ENCODE measurements around the gene SLC4A5. TPM values are rescaled to one million over a fixed set of nuclear protein-coding genes. Genes with fewer than 3 reads are reported as not detected.

Gene SLC4A5
- total RNA-seq, 4 donors from 2014 or later, result 4.2 to 22.9 (median 9.5) TPM

DNA sequence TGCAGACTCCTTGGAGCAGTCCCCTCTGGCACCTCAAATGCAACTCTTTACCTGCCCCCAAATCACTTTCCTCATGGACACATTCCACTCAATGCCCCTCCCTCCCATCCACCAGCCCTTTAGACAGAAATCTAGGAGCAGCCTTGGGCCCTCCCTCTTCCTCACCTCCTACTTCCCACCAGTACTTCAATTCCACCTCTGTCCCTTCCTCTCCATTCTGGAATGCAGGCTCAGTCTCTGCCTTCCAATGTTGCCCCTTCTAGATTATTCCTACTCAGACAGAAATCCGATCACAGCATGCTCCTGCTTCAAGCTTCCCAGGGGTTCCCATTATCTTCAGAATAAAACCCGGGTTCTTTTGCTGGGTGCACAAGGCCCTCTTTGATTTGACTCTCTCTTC lies 82.7 kb downstream of the SLC4A5 start:
- peaks cover 0 to 93% (median 5%) of the 10 kb centered on the region in 3 donors for H3K36me3 ChIP-seq
- TF ChIP-seq POLR2A (IDR thresholded peaks at IDR 0.05), result no peak
- TF ChIP-seq, protein P1, sequence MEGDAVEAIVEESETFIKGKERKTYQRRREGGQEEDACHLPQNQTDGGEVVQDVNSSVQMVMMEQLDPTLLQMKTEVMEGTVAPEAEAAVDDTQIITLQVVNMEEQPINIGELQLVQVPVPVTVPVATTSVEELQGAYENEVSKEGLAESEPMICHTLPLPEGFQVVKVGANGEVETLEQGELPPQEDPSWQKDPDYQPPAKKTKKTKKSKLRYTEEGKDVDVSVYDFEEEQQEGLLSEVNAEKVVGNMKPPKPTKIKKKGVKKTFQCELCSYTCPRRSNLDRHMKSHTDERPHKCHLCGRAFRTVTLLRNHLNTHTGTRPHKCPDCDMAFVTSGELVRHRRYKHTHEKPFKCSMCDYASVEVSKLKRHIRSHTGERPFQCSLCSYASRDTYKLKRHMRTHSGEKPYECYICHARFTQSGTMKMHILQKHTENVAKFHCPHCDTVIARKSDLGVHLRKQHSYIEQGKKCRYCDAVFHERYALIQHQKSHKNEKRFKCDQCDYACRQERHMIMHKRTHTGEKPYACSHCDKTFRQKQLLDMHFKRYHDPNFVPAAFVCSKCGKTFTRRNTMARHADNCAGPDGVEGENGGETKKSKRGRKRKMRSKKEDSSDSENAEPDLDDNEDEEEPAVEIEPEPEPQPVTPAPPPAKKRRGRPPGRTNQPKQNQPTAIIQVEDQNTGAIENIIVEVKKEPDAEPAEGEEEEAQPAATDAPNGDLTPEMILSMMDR (IDR thresholded peaks at IDR 0.05), result no peak
- H3K4me1 ChIP-seq, result no peaks in the 10 kb centered on the region
- no peak overlapping the region for H3K27ac ChIP-seq
- DNase-seq (ENCODE audit: low spot score in 2 of 2), result no peak
- H3K27me3 ChIP-seq, result no peaks in the 10 kb centered on the region
- 35 to 45% methylated on average over 2 of the region's 2 CpGs for WGBS, 2 donors
- H3K4me3 ChIP-seq, result no peak overlapping the region
- no peaks in the 10 kb centered on the region for H3K9me3 ChIP-seq

DNA sequence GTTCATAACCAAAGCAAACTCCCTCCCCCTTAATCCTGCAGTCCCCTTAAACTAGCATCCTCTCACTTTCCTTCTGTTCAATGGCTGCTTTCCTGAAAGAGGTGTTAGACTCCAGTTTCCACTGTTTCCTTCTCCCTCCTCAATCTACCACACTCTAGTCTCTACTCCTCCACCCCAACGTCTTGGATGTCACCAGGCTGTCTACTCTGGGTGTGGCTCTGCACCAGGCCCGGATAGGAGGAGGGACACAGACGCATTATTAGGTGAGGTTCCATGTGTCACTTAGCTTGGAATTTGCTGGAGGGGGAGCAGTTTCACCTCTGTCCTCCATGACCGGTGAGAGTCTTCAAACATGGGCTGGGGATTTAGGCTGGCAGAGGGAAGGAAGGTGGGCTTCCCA lies 83.5 kb downstream of the SLC4A5 start:
- Histone ChIP-seq H3K4me3 (no peak overlapping the region), H3K27ac (no peak overlapping the region), H3K36me3 (peaks cover 0 to 94% (median 6%) of the 10 kb centered on the region in 3 donors), H3K9me3 (no peaks in the 10 kb centered on the region), H3K4me1 (no peaks in the 10 kb centered on the region), H3K27me3 (no peaks in the 10 kb centered on the region)
- 80 to 87% methylated on average over 4 of the region's 4 CpGs for WGBS, 2 donors
- DNase-seq (ENCODE audit: low spot score in 2 of 2), result no peak
- no peak for TF ChIP-seq EP300 (IDR thresholded peaks at IDR 0.05)
- TF ChIP-seq, protein P1 (IDR thresholded peaks at IDR 0.05), result no peak
- TF ChIP-seq POLR2A (IDR thresholded peaks at IDR 0.05), result no peak

DNA sequence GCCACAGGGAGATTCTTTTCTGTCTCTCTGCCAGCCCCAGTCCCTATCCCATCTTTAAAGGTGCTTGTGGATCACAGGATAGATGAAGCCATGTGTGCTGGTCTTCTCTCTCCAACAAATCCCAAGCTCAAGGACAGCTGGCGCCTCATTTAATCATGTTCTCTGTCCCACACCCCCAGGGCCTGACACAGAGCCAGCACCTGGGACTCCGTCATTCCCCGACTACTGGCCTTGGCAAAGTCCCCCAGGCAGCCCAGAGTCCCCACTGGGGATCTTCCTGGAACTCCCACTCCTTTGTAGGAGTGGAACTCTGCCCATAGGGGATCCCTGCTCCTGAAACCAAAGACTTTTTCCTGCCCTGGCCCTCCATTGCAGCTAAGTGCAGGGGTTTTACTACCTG lies 84.0 kb downstream of the SLC4A5 start:
- H3K36me3 ChIP-seq, result peaks cover 0 to 95% (median 6%) of the 10 kb centered on the region in 3 donors
- WGBS, 2 donors, result 96 to 97% methylated on average over 3 of the region's 3 CpGs
- H3K4me1 ChIP-seq, result peaks cover 0 to under 1% (median 0%) of the 10 kb centered on the region in 4 donors
- no peak overlapping the region for H3K4me3 ChIP-seq
- no peak overlapping the region for H3K27ac ChIP-seq
- no peaks in the 10 kb centered on the region for H3K9me3 ChIP-seq
- TF ChIP-seq EP300 (IDR thresholded peaks at IDR 0.05) (no peak), POLR2A (IDR thresholded peaks at IDR 0.05) (no peak)
- TF ChIP-seq, protein P1 (IDR thresholded peaks at IDR 0.05), result no peak
- no peak for DNase-seq (ENCODE audit: low spot score in 2 of 2)
- H3K27me3 ChIP-seq, result no peaks in the 10 kb centered on the region

DNA sequence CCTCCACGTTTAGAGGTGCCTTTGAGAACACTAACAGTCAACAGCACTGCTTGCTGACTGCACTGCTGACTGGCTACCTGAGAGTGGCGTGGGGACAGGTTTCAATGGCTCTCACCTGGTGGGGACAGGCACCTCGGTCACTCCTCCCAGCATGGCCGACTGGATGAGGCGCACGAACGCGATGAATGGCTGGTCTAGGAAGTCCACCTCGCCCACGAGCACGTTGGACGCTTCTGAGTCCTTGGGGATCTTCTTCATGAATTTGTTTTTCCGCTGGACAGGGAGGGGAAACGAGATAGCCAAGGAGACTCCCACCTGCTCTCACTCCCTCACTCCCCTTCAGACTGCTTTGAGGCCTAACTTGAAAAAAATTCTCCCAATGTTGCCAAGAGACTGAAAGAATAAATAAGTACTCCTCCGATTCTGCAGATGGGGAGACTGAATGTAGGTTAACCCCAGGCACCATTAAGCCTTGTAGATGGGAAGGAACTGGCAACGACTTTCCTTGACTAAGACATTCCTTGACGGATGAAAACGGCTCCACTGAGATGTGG lies 87.5 kb downstream of the SLC4A5 start:
- TF ChIP-seq EP300 (IDR thresholded peaks at IDR 0.05) (no peak), POLR2A (IDR thresholded peaks at IDR 0.05) (no peak)
- TF ChIP-seq, protein P1 (IDR thresholded peaks at IDR 0.05), result no peak
- Histone ChIP-seq H3K4me1 (peaks cover 0 to 10% (median 0%) of the 10 kb centered on the region in 4 donors), H3K27ac (no peak overlapping the region), H3K27me3 (no peaks in the 10 kb centered on the region), H3K4me3 (no peak overlapping the region), H3K36me3 (peaks cover 0 to 80% (median 6%) of the 10 kb centered on the region in 3 donors), H3K9me3 (no peaks in the 10 kb centered on the region)
- WGBS, 2 donors, result 79 to 81% methylated on average over 18 of the region's 18 CpGs
- DNase-seq (ENCODE audit: low spot score in 2 of 2), result no peak

DNA sequence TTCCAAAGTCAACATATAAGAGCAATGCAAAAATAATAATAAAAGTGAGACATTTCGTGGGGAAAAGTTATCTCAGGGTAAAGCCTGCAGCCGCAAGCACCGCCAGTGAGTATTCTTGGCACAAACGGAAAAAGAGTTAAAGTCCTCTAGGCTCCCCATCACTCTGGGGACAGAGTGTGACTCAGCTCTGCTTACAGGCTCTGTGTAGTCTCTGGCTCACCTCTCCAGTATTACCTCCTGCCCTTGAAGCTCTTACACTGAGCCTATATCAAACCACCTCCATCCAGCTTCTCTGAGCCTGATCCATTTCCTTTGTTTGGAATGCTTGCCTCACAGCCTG lies 89.3 kb downstream of the SLC4A5 start:
- no peak for DNase-seq (ENCODE audit: low spot score in 2 of 2)
- 52 to 66% methylated on average over 4 of the region's 4 CpGs for WGBS, 2 donors
- Histone ChIP-seq H3K27me3 (no peaks in the 10 kb centered on the region), H3K9me3 (no peaks in the 10 kb centered on the region), H3K27ac (no peak overlapping the region), H3K36me3 (peaks cover 0 to 69% (median 6%) of the 10 kb centered on the region in 3 donors), H3K4me1 (peaks cover 0 to 10% (median 0%) of the 10 kb centered on the region in 4 donors), H3K4me3 (no peak overlapping the region)
- TF ChIP-seq POLR2A (IDR thresholded peaks at IDR 0.05) (no peak), EP300 (IDR thresholded peaks at IDR 0.05) (no peak)
- TF ChIP-seq, protein P1 (IDR thresholded peaks at IDR 0.05), result no peak
